B cell (primary cell): ENCODE measurements around the gene KRT79. TPM values are rescaled to one million over a fixed set of nuclear protein-coding genes. Genes with fewer than 3 reads are reported as not detected.

Source experiments
- ATAC-seq: fragments of 200-7000 bp; cut with Tn5 transposase; one replicate; pipeline ENCODE4 v1.10.0; 2021; ENCODE audit warnings: low read depth, mild to moderate bottlenecking, moderate number of reproducible peaks, moderate library complexity
- CTCF ChIA-PET: fragments of 350-600 bp; sonication (Branson Sonifier 250); formaldehyde crosslinking; loops from one replicate; lab custom pipeline; 2021; ENCODE audit warnings: antibody characterized with exemption, inconsistent platforms; lab: Charles Lee
- POLR2A ChIA-PET: fragments of 350-600 bp; sonication (Branson Sonifier 250); formaldehyde crosslinking; loops from one replicate; lab custom pipeline; 2021; ENCODE audit warnings: antibody characterized with exemption; lab: Charles Lee
- DNase-seq: peaks from one replicate; pipeline ENCODE4 v3.0.0; 2013
- H2AFZ ChIP-seq: 2 replicates; pipeline ENCODE4 v1.6.1; 2012; ENCODE audit warnings: mild to moderate bottlenecking, low read depth, low read length; ENCODE audit not compliant: insufficient read depth, poor library complexity, severe bottlenecking
- H3K27ac ChIP-seq, 2 donors: 1 replicate in 1 of 2; 2 replicates in 1 of 2; pipeline ENCODE4 v1.5.1; 2012 to 2013; ENCODE audit warnings: low read length in 2 of 2, mild to moderate bottlenecking in 2 of 2, moderate library complexity in 1 of 2
- H3K27me3 ChIP-seq, 4 experiments: fragments of 200-600 bp in 1 of 4; sonication (generic) in 1 of 4; replicated peaks in 1 of 4; 1 replicate in 2 of 4; 2 replicates in 2 of 4; pipeline versions ENCODE4 v1.6.1 to v1.7.0; 2013 to 2016; ENCODE audit warnings: low read length in 3 of 4, mild to moderate bottlenecking in 2 of 4, mixed read lengths in 1 of 4, moderate library complexity in 1 of 4; ENCODE audit not compliant: insufficient read depth in 4 of 4, control insufficient read depth in 3 of 4; ENCODE audit errors: control extremely low read depth in 1 of 4
- H3K36me3 ChIP-seq, 2 experiments: replicated peaks in 1 of 2; 1 replicate in 1 of 2; 2 replicates in 1 of 2; pipeline versions ENCODE4 v1.6.1 to v1.7.1; 2013; ENCODE audit warnings: low read length in 1 of 2; ENCODE audit not compliant: insufficient read depth in 2 of 2, control insufficient read depth in 1 of 2; ENCODE audit errors: control extremely low read depth in 1 of 2, extremely low read depth in 1 of 2
- H3K4me1 ChIP-seq, 2 donors: fragments of 200-600 bp in 1 of 2; sonication (generic) in 1 of 2; 1 replicate in 1 of 2; 2 replicates in 1 of 2; pipeline versions ENCODE4 v1.5.1 to v1.6.1; 2013 to 2017; ENCODE audit warnings: low read length in 2 of 2; ENCODE audit not compliant: control insufficient read depth in 2 of 2, insufficient read depth in 2 of 2
- H3K4me2 ChIP-seq: replicated peaks from 2 replicates; pipeline ENCODE3; 2012; ENCODE audit warnings: mild to moderate bottlenecking, low read depth, low read length; ENCODE audit not compliant: poor library complexity, severe bottlenecking
- H3K4me3 ChIP-seq, 5 experiments: fragments of 200-600 bp in 1 of 5; sonication (generic) in 1 of 5; 1 replicate in 3 of 5; 2 replicates in 2 of 5; pipeline versions ENCODE4 v1.5.1 to v1.7.0; 2011 to 2016; ENCODE audit warnings: low read length in 4 of 5, mild to moderate bottlenecking in 4 of 5, low read depth in 2 of 5, control low read depth in 1 of 5, moderate library complexity in 1 of 5; ENCODE audit not compliant: insufficient read depth in 1 of 5; ENCODE audit errors: control extremely low read depth in 1 of 5, extremely low read depth in 1 of 5
- H3K79me2 ChIP-seq: fragments of 200-600 bp; sonication (generic); one replicate; pipeline ENCODE4 v1.6.0; 2016; ENCODE audit warnings: low read length; ENCODE audit not compliant: control insufficient read depth, insufficient read depth
- H3K9ac ChIP-seq: fragments of 200-600 bp; sonication (generic); 2 replicates; pipeline ENCODE4 v1.6.1; 2017; ENCODE audit warnings: mild to moderate bottlenecking, low read length, moderate library complexity
- H3K9me3 ChIP-seq, 3 donors: one replicate each; pipeline versions ENCODE4 v1.6.1 to v1.7.1; 2013; ENCODE audit warnings: low read length in 2 of 3; ENCODE audit not compliant: control insufficient read depth in 2 of 3, insufficient read depth in 1 of 3; ENCODE audit errors: control extremely low read depth in 1 of 3
- H4K20me1 ChIP-seq: 2 replicates; pipeline ENCODE4 v1.6.0; 2012; ENCODE audit warnings: mild to moderate bottlenecking, low read length; ENCODE audit not compliant: insufficient read depth, control insufficient read depth, poor library complexity, severe bottlenecking
- H3K27ac Mint-ChIP-seq: one replicate; pipeline ENCODE4 v1.8.0; 2021; ENCODE audit warnings: mixed read lengths
- H3K27me3 Mint-ChIP-seq: one replicate; pipeline ENCODE4 v1.8.0; 2021; ENCODE audit warnings: mixed read lengths
- H3K4me1 Mint-ChIP-seq: one replicate; pipeline ENCODE4 v1.8.0; 2021; ENCODE audit warnings: mixed read lengths
- H3K4me3 Mint-ChIP-seq: one replicate; pipeline ENCODE4 v1.8.0; 2021; ENCODE audit warnings: mixed read lengths
- H3K9me3 Mint-ChIP-seq: one replicate; pipeline ENCODE4 v1.8.0; 2022; ENCODE audit warnings: mixed read lengths; ENCODE audit not compliant: insufficient read depth
- CTCF ChIP-seq: fragments of 200-600 bp; IDR thresholded peaks from one replicate; pipeline ENCODE4 v1.8.0; 2022; ENCODE audit warnings: antibody characterized with exemption, mild to moderate bottlenecking
- EZH2 ChIP-seq: IDR thresholded peaks from 2 replicates; pipeline ENCODE4 v1.6.1; 2012; ENCODE audit warnings: borderline replicate concordance, low read depth, mild to moderate bottlenecking, moderate library complexity, low read length; ENCODE audit not compliant: insufficient read depth, poor library complexity, severe bottlenecking
- WGBS: methylation state at CpG from one replicate; pipeline ENCODE4 v1.1.5; 2013; ENCODE audit warnings: missing lambda C conversion rate; ENCODE audit not compliant: insufficient coverage; 5-methylcytosine and 5-hydroxymethylcytosine counted together
- intact Hi-C: fragments of 100-400 bp; cut with micrococcal nuclease; formaldehyde crosslinking; loops from one replicate; pipeline ENCODE4 v1.10.0; 2022
- polyA plus RNA-seq: library from polyadenylated mRNA; depleted of rRNA; stranded (reverse); fragments of >200 nt; gene quantifications from 2 replicates; pipeline ENCODE4 v1.2.3, GENCODE V29; 2012
- small RNA-seq: library from RNA; depleted of rRNA; stranded (forward); fragments of <200 nt; gene quantifications from one replicate; pipeline ENCODE3, GENCODE V24; 2012; ENCODE audit warnings: low replicate concordance, low read depth; ENCODE audit not compliant: insufficient read length
- total RNA-seq, 2 donors: library from RNA; stranded (reverse); fragments of 120-200 nt in 1 of 2; gene quantifications; 1 replicate in 1 of 2; 2 replicates in 1 of 2; pipeline versions ENCODE4 v1.2.3 to v1.2.4, GENCODE V29; 2013 to 2022

The KRT79 gene
- total and polyA plus RNA-seq, 2 donors (not counting 1 experiment from before 2014, with no cell fraction given), result not detected

GRCh38 chr12:52772188-52772587 lies 61.9 kb downstream of the KRT79 start:
- Histone ChIP-seq H3K79me2 (no peaks in the 10 kb centered on the region), H3K4me1 (no peaks in the 10 kb centered on the region), H3K4me3 (no peak overlapping the region), H3K4me2 (no peak overlapping the region), H2AFZ (no peak overlapping the region), H3K9ac (no peak overlapping the region), H4K20me1 (no peaks in the 10 kb centered on the region), H3K27me3 (peaks cover 0 to 11% (median 0%) of the 10 kb centered on the region in 4 experiments), H3K9me3 (peaks cover 0 to 2% (median 0%) of the 10 kb centered on the region in 3 donors), H3K27ac (no peak overlapping the region), H3K36me3 (no peaks in the 10 kb centered on the region)
- Mint-ChIP-seq H3K4me3 (no peak overlapping the region), H3K9me3 (no peaks in the 10 kb centered on the region), H3K27me3 (peaks cover 32% of the 10 kb centered on the region), H3K27ac (no peak overlapping the region), H3K4me1 (no peaks in the 10 kb centered on the region)
- DNase-seq (no peak), ATAC-seq (no peak)
- TF ChIP-seq CTCF (no peak), EZH2 (no peak)
- ChIA-PET POLR2A (no interaction called here), CTCF (no interaction called here)
- 89% methylated on average over 3 of the region's 4 CpGs for WGBS
- intact Hi-C loops, result no loop called here

GRCh38 chr12:52771505-52771904 lies 62.6 kb downstream of the KRT79 start:
- POLR2A ChIA-PET, result no interaction called here
- Mint-ChIP-seq H3K4me3 (no peak overlapping the region), H3K4me1 (no peaks in the 10 kb centered on the region), H3K9me3 (no peaks in the 10 kb centered on the region), H3K27me3 (peaks cover 29% of the 10 kb centered on the region), H3K27ac (no peak overlapping the region)
- DNase-seq (no peak), ATAC-seq (no peak)
- intact Hi-C loops, result no loop called here
- 92% methylated on average over 4 of the region's 4 CpGs for WGBS
- CTCF ChIA-PET, result no interaction called here
- TF ChIP-seq EZH2 (no peak), CTCF (no peak)
- H3K9ac ChIP-seq, result no peak overlapping the region
- H3K79me2 ChIP-seq, result no peaks in the 10 kb centered on the region
- no peak overlapping the region for H3K27ac ChIP-seq
- peaks cover 0 to 2% (median 0%) of the 10 kb centered on the region in 3 donors for H3K9me3 ChIP-seq
- H3K36me3 ChIP-seq, result no peaks in the 10 kb centered on the region
- no peak overlapping the region for H3K4me2 ChIP-seq
- no peak overlapping the region for H2AFZ ChIP-seq
- H3K27me3 ChIP-seq, result peaks cover 0 to 15% (median 0%) of the 10 kb centered on the region in 4 experiments
- H4K20me1 ChIP-seq, result no peaks in the 10 kb centered on the region
- H3K4me1 ChIP-seq, result no peaks in the 10 kb centered on the region
- H3K4me3 ChIP-seq, result no peak overlapping the region

Small RNAs within 50 kb of the gene (small RNA-seq; reads per million reads assigned to genes)
- not detected for gene AC107016.2

Other genes with a start within 250 kb of the KRT79 start
- not detected in 2 replicates for gene KRT72, start 232.8 kb downstream of the KRT79 start, total RNA-seq
- 0.04 and 0.49 TPM in 2 replicates for gene KRT72, start 232.8 kb downstream of the KRT79 start, polyA plus RNA-seq
- not detected in 2 replicates for gene KRT73, start 215.8 kb downstream of the KRT79 start, total RNA-seq
- 0.07 and 0.36 TPM in 2 replicates for gene KRT73, start 215.8 kb downstream of the KRT79 start, polyA plus RNA-seq
- gene KRT2, start 182.1 kb downstream of the KRT79 start, total RNA-seq, result not detected in 2 replicates
- 0.04 TPM in 2 replicates for gene KRT2, start 182.1 kb downstream of the KRT79 start, polyA plus RNA-seq
- not detected in 2 replicates for gene KRT1, start 153.9 kb downstream of the KRT79 start, total RNA-seq
- gene KRT1, start 153.9 kb downstream of the KRT79 start, polyA plus RNA-seq, result 0.07 TPM in 1 of 2 replicates, not detected in the other
- not detected in 2 replicates for gene KRT77, start 130.8 kb downstream of the KRT79 start, total RNA-seq
- not detected in 2 replicates for gene KRT77, start 130.8 kb downstream of the KRT79 start, polyA plus RNA-seq
- gene KRT76, start 57.0 kb downstream of the KRT79 start, total RNA-seq, result not detected in 2 replicates
- not detected in 2 replicates for gene KRT76, start 57.0 kb downstream of the KRT79 start, polyA plus RNA-seq
- gene KRT3, start 38.2 kb downstream of the KRT79 start, total RNA-seq, result not detected in 2 replicates
- gene KRT3, start 38.2 kb downstream of the KRT79 start, polyA plus RNA-seq, result not detected in 2 replicates
- gene KRT4, start 20.2 kb downstream of the KRT79 start, total RNA-seq, result not detected in 2 replicates
- not detected in 2 replicates for gene KRT4, start 20.2 kb downstream of the KRT79 start, polyA plus RNA-seq
- gene KRT78, start 14.7 kb upstream of the KRT79 start, total RNA-seq, result not detected in 2 replicates
- not detected in 2 replicates for gene KRT78, start 14.7 kb upstream of the KRT79 start, polyA plus RNA-seq
- gene KRT8, start 70.8 kb upstream of the KRT79 start, total RNA-seq, result 0.83 and 0.94 TPM in 2 replicates
- gene KRT8, start 70.8 kb upstream of the KRT79 start, polyA plus RNA-seq, result 0.23 and 0.24 TPM in 2 replicates
- gene KRT18, start 114.8 kb upstream of the KRT79 start, total RNA-seq, result 4.3 and 4.7 TPM in 2 replicates
- gene KRT18, start 114.8 kb upstream of the KRT79 start, polyA plus RNA-seq, result 3.3 TPM in 2 replicates
- 631 and 674 TPM in 2 replicates for gene EIF4B, start 172.1 kb upstream of the KRT79 start, total RNA-seq
- gene EIF4B, start 172.1 kb upstream of the KRT79 start, polyA plus RNA-seq, result 252 and 286 TPM in 2 replicates
- gene TNS2, start 215.8 kb upstream of the KRT79 start, total RNA-seq, result 0.24 and 1.3 TPM in 2 replicates
- 0.32 and 0.60 TPM in 2 replicates for gene TNS2, start 215.8 kb upstream of the KRT79 start, polyA plus RNA-seq
- gene SPRYD3, start 245.1 kb upstream of the KRT79 start, total RNA-seq, result 39.8 and 43.3 TPM in 2 replicates
- gene SPRYD3, start 245.1 kb upstream of the KRT79 start, polyA plus RNA-seq, result 15.9 and 16.3 TPM in 2 replicates